Vagina (tissue), 2 donors: ENCODE data around the gene BCAS3.

Experiments used
- POLR2A ChIP-seq, 2 donors: fragments of 450-650 bp; IDR thresholded peaks; one replicate each; pipeline ENCODE4 v1.6.1; 2017; ENCODE audit warnings: antibody characterized with exemption in 2 of 2, mild to moderate bottlenecking in 2 of 2, moderate library complexity in 2 of 2
- POLR2AphosphoS5 ChIP-seq, 2 donors: sonication (generic); formaldehyde crosslinking; IDR thresholded peaks; one replicate each; pipeline ENCODE4 v1.9.0; 2017; ENCODE audit warnings: antibody characterized with exemption in 2 of 2, mild to moderate bottlenecking in 2 of 2, low read depth in 1 of 2; ENCODE audit not compliant: insufficient read depth in 1 of 2
- TF ChIP-seq, protein P1 (sequence below), 3 experiments: fragments of 450-650 bp in 2 of 3; fragments of 200-600 bp in 1 of 3; sonication (generic) in 1 of 3; IDR thresholded peaks; one replicate each; pipeline ENCODE4 v1.5.1; 2017 to 2019; ENCODE audit warnings: antibody characterized with exemption in 3 of 3, mild to moderate bottlenecking in 2 of 3, moderate library complexity in 2 of 3

DNA sequence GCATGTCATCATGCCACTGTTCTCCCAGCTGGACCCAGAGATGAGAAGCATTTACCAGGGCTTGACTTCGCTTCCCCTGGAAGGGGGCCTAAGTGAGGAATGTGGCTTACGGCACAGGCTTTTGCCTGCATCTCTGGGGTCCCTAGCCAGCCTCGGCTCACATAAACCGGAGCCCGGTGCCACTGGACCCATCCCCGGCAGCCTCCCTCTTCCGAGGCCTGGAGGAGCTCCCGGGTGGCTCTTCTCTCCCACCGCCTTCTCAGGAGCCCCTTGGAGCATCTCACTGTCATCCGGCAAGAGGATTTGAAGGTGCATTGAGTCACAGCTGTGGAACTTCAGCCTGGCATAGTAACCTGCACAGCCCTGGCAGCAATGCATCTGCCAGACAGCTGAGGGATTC lies 692.1 kb downstream of the BCAS3 start:
- TF ChIP-seq, protein P1, sequence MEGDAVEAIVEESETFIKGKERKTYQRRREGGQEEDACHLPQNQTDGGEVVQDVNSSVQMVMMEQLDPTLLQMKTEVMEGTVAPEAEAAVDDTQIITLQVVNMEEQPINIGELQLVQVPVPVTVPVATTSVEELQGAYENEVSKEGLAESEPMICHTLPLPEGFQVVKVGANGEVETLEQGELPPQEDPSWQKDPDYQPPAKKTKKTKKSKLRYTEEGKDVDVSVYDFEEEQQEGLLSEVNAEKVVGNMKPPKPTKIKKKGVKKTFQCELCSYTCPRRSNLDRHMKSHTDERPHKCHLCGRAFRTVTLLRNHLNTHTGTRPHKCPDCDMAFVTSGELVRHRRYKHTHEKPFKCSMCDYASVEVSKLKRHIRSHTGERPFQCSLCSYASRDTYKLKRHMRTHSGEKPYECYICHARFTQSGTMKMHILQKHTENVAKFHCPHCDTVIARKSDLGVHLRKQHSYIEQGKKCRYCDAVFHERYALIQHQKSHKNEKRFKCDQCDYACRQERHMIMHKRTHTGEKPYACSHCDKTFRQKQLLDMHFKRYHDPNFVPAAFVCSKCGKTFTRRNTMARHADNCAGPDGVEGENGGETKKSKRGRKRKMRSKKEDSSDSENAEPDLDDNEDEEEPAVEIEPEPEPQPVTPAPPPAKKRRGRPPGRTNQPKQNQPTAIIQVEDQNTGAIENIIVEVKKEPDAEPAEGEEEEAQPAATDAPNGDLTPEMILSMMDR (IDR thresholded peaks at IDR 0.05), result no peak
- TF ChIP-seq POLR2A (IDR thresholded peaks at IDR 0.05), result no peak
- TF ChIP-seq POLR2AphosphoS5 (IDR thresholded peaks at IDR 0.05; ENCODE audit: insufficient read depth in 1 of 2, low read depth in 1 of 2), result no peak
